RWPE2 (cell line): ENCODE results near the gene GLRA1.

Experiments used
- ATAC-seq: fragments of 200-7000 bp; cut with Tn5 transposase; 3 replicates; pipeline ENCODE4 v1.9.1; 2021; ENCODE audit warnings: low read depth
- DNase-seq: peaks from one replicate; pipeline ENCODE4 v3.0.0-alpha.2; 2020; ENCODE audit warnings: low spot score
- H3K27ac ChIP-seq: fragments of 450-650 bp; 2 replicates; pipeline ENCODE4 v1.5.1; 2017; ENCODE audit warnings: mild to moderate bottlenecking; ENCODE audit not compliant: poor library complexity, severe bottlenecking
- H3K27me3 ChIP-seq: fragments of 250-450 bp; sonication (Bioruptor Pico); 2 replicates; pipeline ENCODE4 v1.5.1; 2021; ENCODE audit warnings: mild to moderate bottlenecking, moderate library complexity; ENCODE audit not compliant: insufficient read depth, poor library complexity, severe bottlenecking
- H3K36me3 ChIP-seq: fragments of 250-450 bp; sonication (Bioruptor Pico); 2 replicates; pipeline ENCODE4 v1.5.1; 2020; ENCODE audit warnings: low read depth, mild to moderate bottlenecking, moderate library complexity
- H3K4me1 ChIP-seq: fragments of 250-450 bp; sonication (Bioruptor Pico); 2 replicates; pipeline ENCODE4 v1.5.1; 2021; ENCODE audit warnings: mild to moderate bottlenecking, moderate library complexity; ENCODE audit not compliant: insufficient read depth, poor library complexity, severe bottlenecking
- H3K4me3 ChIP-seq: fragments of 250-450 bp; sonication (Bioruptor Pico); 2 replicates; pipeline ENCODE4 v1.5.1; 2021; ENCODE audit warnings: mild to moderate bottlenecking, moderate library complexity; ENCODE audit not compliant: severe bottlenecking
- H3K9me3 ChIP-seq: fragments of 250-450 bp; sonication (Bioruptor Pico); 2 replicates; pipeline ENCODE4 v1.5.1; 2021; ENCODE audit warnings: mild to moderate bottlenecking, moderate library complexity; ENCODE audit not compliant: severe bottlenecking
- TF ChIP-seq, protein P1 (sequence below): fragments of 450-650 bp; IDR thresholded peaks from one replicate; pipeline ENCODE4 v1.5.1; 2017; ENCODE audit warnings: mild to moderate bottlenecking, moderate library complexity; ENCODE audit not compliant: poor library complexity, severe bottlenecking

Gene GLRA1

GRCh38 chr5:151870820-151871219 lies 53.8 kb downstream of the GLRA1 start:
- Histone ChIP-seq H3K27me3 (no peaks in the 10 kb centered on the region), H3K4me1 (peaks cover 6% of the 10 kb centered on the region), H3K9me3 (no peaks in the 10 kb centered on the region), H3K36me3 (no peaks in the 10 kb centered on the region), H3K27ac (no peak overlapping the region), H3K4me3 (no peak overlapping the region)
- ATAC-seq: peak; percentile 98
- no peak for DNase-seq
- TF ChIP-seq, protein P1, sequence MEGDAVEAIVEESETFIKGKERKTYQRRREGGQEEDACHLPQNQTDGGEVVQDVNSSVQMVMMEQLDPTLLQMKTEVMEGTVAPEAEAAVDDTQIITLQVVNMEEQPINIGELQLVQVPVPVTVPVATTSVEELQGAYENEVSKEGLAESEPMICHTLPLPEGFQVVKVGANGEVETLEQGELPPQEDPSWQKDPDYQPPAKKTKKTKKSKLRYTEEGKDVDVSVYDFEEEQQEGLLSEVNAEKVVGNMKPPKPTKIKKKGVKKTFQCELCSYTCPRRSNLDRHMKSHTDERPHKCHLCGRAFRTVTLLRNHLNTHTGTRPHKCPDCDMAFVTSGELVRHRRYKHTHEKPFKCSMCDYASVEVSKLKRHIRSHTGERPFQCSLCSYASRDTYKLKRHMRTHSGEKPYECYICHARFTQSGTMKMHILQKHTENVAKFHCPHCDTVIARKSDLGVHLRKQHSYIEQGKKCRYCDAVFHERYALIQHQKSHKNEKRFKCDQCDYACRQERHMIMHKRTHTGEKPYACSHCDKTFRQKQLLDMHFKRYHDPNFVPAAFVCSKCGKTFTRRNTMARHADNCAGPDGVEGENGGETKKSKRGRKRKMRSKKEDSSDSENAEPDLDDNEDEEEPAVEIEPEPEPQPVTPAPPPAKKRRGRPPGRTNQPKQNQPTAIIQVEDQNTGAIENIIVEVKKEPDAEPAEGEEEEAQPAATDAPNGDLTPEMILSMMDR: peak; percentile 25

DNA sequence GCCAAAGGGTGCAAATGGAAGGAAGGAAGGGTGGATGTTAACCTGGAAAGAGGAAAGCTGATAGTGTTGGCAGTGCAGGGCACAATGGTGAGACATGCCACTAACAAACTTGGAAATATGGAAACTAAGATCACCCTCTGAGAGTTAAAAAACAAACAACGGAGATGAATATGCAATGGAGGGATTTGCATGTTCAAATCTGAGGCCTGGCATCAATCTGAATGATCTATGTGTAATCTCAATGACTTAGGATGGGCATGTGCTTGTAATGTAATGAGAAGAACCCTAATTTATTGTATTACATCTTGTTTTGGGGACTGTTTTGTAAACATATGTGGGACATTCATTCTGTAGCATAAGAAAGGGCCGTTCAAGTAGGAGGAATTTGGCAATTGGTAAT lies 54.4 kb downstream of the GLRA1 start:
- DNase-seq (no peak), ATAC-seq (no peak)
- H3K4me1 ChIP-seq: peaks cover 6% of the 10 kb centered on the region
- no peaks in the 10 kb centered on the region for H3K36me3 ChIP-seq
- H3K4me3 ChIP-seq: no peak overlapping the region
- H3K9me3 ChIP-seq: no peaks in the 10 kb centered on the region
- H3K27me3 ChIP-seq: no peaks in the 10 kb centered on the region
- TF ChIP-seq, protein P1: no peak
- no peak overlapping the region for H3K27ac ChIP-seq

DNA sequence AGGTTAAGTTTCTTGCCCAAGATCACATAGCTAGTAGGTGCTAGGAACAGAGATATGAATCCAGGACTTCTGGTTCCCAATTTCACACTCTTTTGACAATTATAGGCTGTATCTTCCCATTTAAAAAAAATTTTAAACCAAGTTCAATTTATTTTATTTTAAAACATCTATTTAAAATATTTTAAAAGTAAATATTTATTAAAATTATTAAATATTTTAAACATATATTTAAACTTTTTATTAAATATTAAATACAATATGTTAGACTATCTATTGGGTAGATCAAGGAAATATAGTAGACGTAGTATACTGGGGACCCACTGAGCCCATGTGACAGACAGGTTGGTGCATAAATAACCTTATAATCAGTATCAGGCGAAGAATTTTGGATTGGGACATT lies 54.8 kb downstream of the GLRA1 start:
- no peaks in the 10 kb centered on the region for H3K9me3 ChIP-seq
- no peaks in the 10 kb centered on the region for H3K36me3 ChIP-seq
- peaks cover 6% of the 10 kb centered on the region for H3K4me1 ChIP-seq
- DNase-seq: no peak
- ATAC-seq: no peak
- H3K27me3 ChIP-seq: no peaks in the 10 kb centered on the region
- H3K4me3 ChIP-seq: no peak overlapping the region
- TF ChIP-seq, protein P1: no peak
- H3K27ac ChIP-seq: no peak overlapping the region

DNA sequence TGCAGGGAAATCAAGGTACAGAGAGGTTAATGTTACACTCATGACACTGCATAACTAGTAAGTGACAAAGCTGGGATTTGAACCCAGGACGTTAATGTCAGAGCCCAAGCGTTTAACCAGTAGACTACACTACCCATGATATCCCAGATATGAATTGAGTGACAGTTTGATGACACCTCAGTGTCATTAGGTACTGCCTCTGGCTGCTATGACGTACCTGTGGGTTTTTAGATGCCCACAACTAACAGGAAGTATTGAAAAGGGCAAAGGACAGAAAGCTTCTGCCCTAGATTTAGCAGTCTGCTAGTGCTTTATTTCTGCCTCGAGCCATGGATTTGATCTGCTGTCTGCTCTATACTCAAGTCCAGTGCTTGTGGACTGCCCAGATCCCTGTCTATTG lies 56.2 kb downstream of the GLRA1 start:
- no peak for DNase-seq
- TF ChIP-seq, protein P1: no peak
- Histone ChIP-seq H3K36me3 (no peaks in the 10 kb centered on the region), H3K9me3 (no peaks in the 10 kb centered on the region), H3K4me3 (no peak overlapping the region), H3K27me3 (no peaks in the 10 kb centered on the region), H3K27ac (no peak overlapping the region), H3K4me1 (peaks cover 6% of the 10 kb centered on the region)
- no peak for ATAC-seq

DNA sequence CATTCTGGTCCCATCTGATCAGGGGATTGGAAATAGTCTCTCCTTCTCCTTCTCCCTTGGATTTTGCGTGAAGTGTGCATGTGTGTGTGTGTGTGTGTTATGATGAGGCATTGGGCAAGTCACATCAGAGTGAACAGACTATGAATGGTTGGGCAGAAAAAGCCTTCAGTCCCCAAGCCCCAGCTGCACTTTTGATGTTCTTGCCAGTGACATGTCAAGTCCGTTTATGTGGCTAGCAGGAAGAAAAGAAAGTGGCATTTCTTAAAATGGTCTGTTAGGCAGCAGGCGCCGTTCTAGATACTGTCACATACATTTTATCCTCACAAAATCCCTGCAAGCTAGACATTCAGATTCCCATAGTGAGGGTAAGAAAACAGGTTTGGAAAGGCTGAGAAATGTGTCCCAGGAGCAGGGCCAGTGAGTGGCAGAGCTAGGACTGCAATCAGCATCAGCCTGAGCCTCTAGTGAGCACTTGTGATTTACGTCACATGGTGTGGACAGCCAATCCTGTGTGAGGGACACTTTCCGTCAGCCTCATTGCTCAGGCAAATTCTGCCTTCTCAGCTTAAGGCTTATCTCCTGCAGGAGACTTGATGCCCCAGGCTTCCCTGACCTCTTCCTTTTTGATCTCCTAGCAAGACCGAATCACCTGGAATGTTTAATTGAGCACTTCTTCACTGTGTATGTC lies 60.4 kb downstream of the GLRA1 start:
- DNase-seq (no peak), ATAC-seq (no peak)

More for the DNA sequence above, 60.4 kb downstream of the GLRA1 start:
- H3K27me3 ChIP-seq: no peaks in the 10 kb centered on the region
- no peaks in the 10 kb centered on the region for H3K4me1 ChIP-seq
- H3K4me3 ChIP-seq: no peak overlapping the region
- TF ChIP-seq, protein P1: no peak
- no peaks in the 10 kb centered on the region for H3K36me3 ChIP-seq
- H3K9me3 ChIP-seq: no peaks in the 10 kb centered on the region
- no peak overlapping the region for H3K27ac ChIP-seq
